ENCODE results near the gene PPP1R7.

The PPP1R7 gene

GRCh38 chr2:241121008-241121407, 29.3 kb upstream of the PPP1R7 start:
- no peak for DNase-seq (ENCODE audit: low read depth in 2 of 2)

- no peak for DNase-seq (ENCODE audit: low read depth in 2 of 2)
Measured at GRCh38 chr2:241122376-241123002, 27.8 kb upstream of the PPP1R7 start.

- no peak for DNase-seq (ENCODE audit: low read depth in 2 of 2)
Measured at GRCh38 chr2:241123816-241124536, 26.3 kb upstream of the PPP1R7 start.

- DNase-seq (ENCODE audit: low read depth in 2 of 2): no peak
Measured at GRCh38 chr2:241125626-241126025, 24.6 kb upstream of the PPP1R7 start.

- DNase-seq (ENCODE audit: low read depth in 2 of 2): no peak
Measured at GRCh38 chr2:241126201-241126611, 24.1 kb upstream of the PPP1R7 start.

- no peak for DNase-seq (ENCODE audit: low read depth in 2 of 2)
Measured at GRCh38 chr2:241126771-241127202, 23.5 kb upstream of the PPP1R7 start.

GRCh38 chr2:241128266-241128665, 22.0 kb upstream of the PPP1R7 start:
- DNase-seq (ENCODE audit: low read depth in 2 of 2): no peak

- no peak for DNase-seq (ENCODE audit: low read depth in 2 of 2)
Measured at GRCh38 chr2:241129086-241129871, 21.0 kb upstream of the PPP1R7 start.

GRCh38 chr2:241130316-241130715, 20.0 kb upstream of the PPP1R7 start:
- no peak for DNase-seq (ENCODE audit: low read depth in 2 of 2)

- DNase-seq (ENCODE audit: low read depth in 2 of 2): no peak
Measured at GRCh38 chr2:241131531-241131930, 18.7 kb upstream of the PPP1R7 start.

- no peak for DNase-seq (ENCODE audit: low read depth in 2 of 2)
Measured at GRCh38 chr2:241132538-241133435, 17.5 kb upstream of the PPP1R7 start.

GRCh38 chr2:241133436-241133820, 16.8 kb upstream of the PPP1R7 start:
- DNase-seq (ENCODE audit: low read depth in 2 of 2): no peak

- no peak for DNase-seq (ENCODE audit: low read depth in 2 of 2)
Measured at GRCh38 chr2:241134711-241135110, 15.6 kb upstream of the PPP1R7 start.

GRCh38 chr2:241135737-241136136, 14.5 kb upstream of the PPP1R7 start:
- DNase-seq (ENCODE audit: low read depth in 2 of 2): no peak

GRCh38 chr2:241136191-241136590, 14.1 kb upstream of the PPP1R7 start:
- no peak for DNase-seq (ENCODE audit: low read depth in 2 of 2)

- DNase-seq (ENCODE audit: low read depth in 2 of 2): no peak
Measured at GRCh38 chr2:241136661-241137260, 13.5 kb upstream of the PPP1R7 start.

GRCh38 chr2:241137276-241138190, 12.7 kb upstream of the PPP1R7 start:
- no peak for DNase-seq (ENCODE audit: low read depth in 2 of 2)

- no peak for DNase-seq (ENCODE audit: low read depth in 2 of 2)
Measured at GRCh38 chr2:241138471-241138870, 11.8 kb upstream of the PPP1R7 start.

GRCh38 chr2:241139531-241140444, 10.5 kb upstream of the PPP1R7 start:
- DNase-seq (ENCODE audit: low read depth in 2 of 2): no peak
